NCI-H345 treated with DMSO at 0.1 percent for 48 hours (cell line): ENCODE measurements around the gene THSD4.

Experiments
- DNase-seq: peaks from one replicate; lab custom pipeline; 2025; ENCODE audit not compliant: unreplicated experiment; lab: John Stamatoyannopoulos, UW

The THSD4 gene

GRCh38 chr15:71811036-71811736, 695.9 kb downstream of the THSD4 start:
- DNase-seq: no peak

- no peak for DNase-seq
These were observed 696.8 kb downstream of the THSD4 start for GRCh38 chr15:71811752-71812735.

GRCh38 chr15:71812966-71813722, 697.9 kb downstream of the THSD4 start:
- DNase-seq: no peak

GRCh38 chr15:71813723-71814470, 698.6 kb downstream of the THSD4 start:
- DNase-seq: no peak

- no peak for DNase-seq
These were observed 700.0 kb downstream of the THSD4 start for GRCh38 chr15:71815301-71815700.

- no peak for DNase-seq
These were observed 702.1 kb downstream of the THSD4 start for GRCh38 chr15:71817351-71817750.

- no peak for DNase-seq
These were observed 704.9 kb downstream of the THSD4 start for GRCh38 chr15:71820127-71820526.

- DNase-seq: no peak
These were observed 706.4 kb downstream of the THSD4 start for GRCh38 chr15:71821547-71822129.

- no peak for DNase-seq
These were observed 707.8 kb downstream of the THSD4 start for GRCh38 chr15:71822890-71823630.

- no peak for DNase-seq
These were observed 708.5 kb downstream of the THSD4 start for GRCh38 chr15:71823801-71824200.

- DNase-seq: no peak
These were observed 709.9 kb downstream of the THSD4 start for GRCh38 chr15:71825021-71825730.

GRCh38 chr15:71826196-71826595, 710.9 kb downstream of the THSD4 start:
- no peak for DNase-seq

GRCh38 chr15:71830981-71831380, 715.7 kb downstream of the THSD4 start:
- DNase-seq: no peak
